Prostate gland (tissue), 2 donors: ENCODE measurements around the gene IL2RA. TPM values are rescaled to one million over a fixed set of nuclear protein-coding genes. Genes with fewer than 3 reads are reported as not detected.
"Not testable (repeated sequence)": the region's sequence is repeated elsewhere in the genome, so short reads cannot be mapped to it uniquely, and the experiment has no call there.

Experiments used
- DNase-seq: peaks from one replicate; pipeline ENCODE4 v3.0.0-alpha.2; 2019; ENCODE audit warnings: low spot score
- H3K27ac ChIP-seq, 2 donors: fragments of 200-600 bp; sonication (generic); 2 replicates each; pipeline ENCODE4 v1.5.1; 2017 to 2019
- H3K27me3 ChIP-seq: fragments of 200-600 bp; sonication (generic); replicated peaks from 2 replicates; pipeline ENCODE4 v1.5.1; 2019; ENCODE audit not compliant: insufficient read depth
- H3K36me3 ChIP-seq, 2 donors: fragments of 200-600 bp; sonication (generic); 1 replicate in 1 of 2; 2 replicates in 1 of 2; pipeline versions ENCODE4 v1.5.1 to v1.8.1; 2017 to 2019
- H3K4me1 ChIP-seq: fragments of 200-600 bp; sonication (generic); replicated peaks from 2 replicates; pipeline ENCODE4 v1.5.1; 2019
- H3K4me3 ChIP-seq, 2 donors: fragments of 200-600 bp; sonication (generic); 2 replicates each; pipeline ENCODE4 v1.5.1; 2017 to 2019
- H3K9me3 ChIP-seq: fragments of 200-600 bp; sonication (generic); 2 replicates; pipeline ENCODE4 v1.5.1; 2017
- CTCF ChIP-seq, 4 experiments: fragments of 200-600 bp in 2 of 4; fragments of 450-650 bp in 2 of 4; sonication (generic) in 2 of 4; IDR thresholded peaks; 1 replicate in 3 of 4; 2 replicates in 1 of 4; pipeline ENCODE4 v1.5.1; 2016 to 2019; ENCODE audit warnings: antibody characterized with exemption in 4 of 4, mild to moderate bottlenecking in 2 of 4, moderate library complexity in 2 of 4
- POLR2A ChIP-seq: fragments of 450-650 bp; IDR thresholded peaks from one replicate; pipeline ENCODE4 v1.6.1; 2016; ENCODE audit warnings: antibody characterized with exemption, mild to moderate bottlenecking
- POLR2AphosphoS5 ChIP-seq: sonication (generic); formaldehyde crosslinking; IDR thresholded peaks from one replicate; pipeline ENCODE4 v1.6.1; 2017; ENCODE audit warnings: antibody characterized with exemption
- WGBS: methylation state at CpG from one replicate; pipeline ENCODE4 v1.1.5; 2018; 5-methylcytosine and 5-hydroxymethylcytosine counted together
- intact Hi-C: fragments of 100-400 bp; cut with DNase I; formaldehyde crosslinking; loops from one replicate; pipeline ENCODE4 v1.14.2; 2022
- total RNA-seq, 2 donors: library from RNA; depleted of rRNA; stranded (reverse); fragments of >200 nt; gene quantifications; one replicate each; pipeline ENCODE4 v1.1.0, GENCODE V29; 2016

The IL2RA gene
- total RNA-seq, 2 donors from 2014 or later = 1.9 TPM; not detected in 1

GRCh38 chr10:6044751-6045313 lies 17.3 kb downstream of the IL2RA start:
- H3K27me3 ChIP-seq = no peaks in the 10 kb centered on the region
- no peak overlapping the region for H3K27ac ChIP-seq
- TF ChIP-seq POLR2AphosphoS5 (no peak), POLR2A (no peak), CTCF (IDR thresholded peaks at IDR 0.05) (no peak)
- no peaks in the 10 kb centered on the region for H3K36me3 ChIP-seq
- intact Hi-C loops = loop anchor here (5.0 kb wide), 1 partner anchor 33 kb away; no protein-coding TSS in a partner anchor
- WGBS = 89% methylated on average over 4 of the region's 4 CpGs
- no peaks in the 10 kb centered on the region for H3K4me1 ChIP-seq
- no peak for DNase-seq
- H3K4me3 ChIP-seq = no peak overlapping the region
- no peaks in the 10 kb centered on the region for H3K9me3 ChIP-seq

GRCh38 chr10:6044060-6044459 lies 18.1 kb downstream of the IL2RA start:
- TF ChIP-seq POLR2A (no peak), CTCF (IDR thresholded peaks at IDR 0.05) (no peak)
- Histone ChIP-seq H3K4me3 (no peak overlapping the region), H3K36me3 (no peaks in the 10 kb centered on the region), H3K27me3 (no peaks in the 10 kb centered on the region), H3K9me3 (no peaks in the 10 kb centered on the region), H3K4me1 (no peaks in the 10 kb centered on the region), H3K27ac (no peak overlapping the region)
- intact Hi-C loops = no loop called here
- no peak for DNase-seq
- WGBS = 84% methylated on average over 7 of the region's 7 CpGs

- WGBS = 86% methylated on average over 6 of the region's 6 CpGs
- H3K4me1 ChIP-seq, H3K4me3 ChIP-seq, H3K9me3 ChIP-seq, H3K27ac ChIP-seq, H3K36me3 ChIP-seq, intact Hi-C loops, H3K27me3 ChIP-seq, DNase-seq: not testable (repeated sequence)
Measured at GRCh38 chr10:6043377-6043776, 18.8 kb downstream of the IL2RA start.

- Histone ChIP-seq H3K27me3 (no peaks in the 10 kb centered on the region), H3K36me3 (no peaks in the 10 kb centered on the region), H3K27ac (no peak overlapping the region), H3K9me3 (no peaks in the 10 kb centered on the region), H3K4me3 (no peak overlapping the region), H3K4me1 (no peaks in the 10 kb centered on the region)
- no peak for DNase-seq
- WGBS = 94% methylated on average over 5 of the region's 5 CpGs
- intact Hi-C loops = no loop called here
- TF ChIP-seq POLR2AphosphoS5 = no peak
- TF ChIP-seq CTCF (IDR thresholded peaks at IDR 0.05) = no peak
- TF ChIP-seq POLR2A = no peak
Measured at GRCh38 chr10:6040205-6040604, 22.0 kb downstream of the IL2RA start.

- no peak overlapping the region for H3K27ac ChIP-seq
- H3K27me3 ChIP-seq = no peaks in the 10 kb centered on the region
- H3K36me3 ChIP-seq = no peaks in the 10 kb centered on the region
- intact Hi-C loops = no loop called here
- TF ChIP-seq CTCF (IDR thresholded peaks at IDR 0.05) (no peak), POLR2AphosphoS5 (no peak), POLR2A (no peak)
- 85% methylated on average over 4 of the region's 4 CpGs for WGBS
- no peak for DNase-seq
- H3K4me3 ChIP-seq = no peak overlapping the region
- no peaks in the 10 kb centered on the region for H3K9me3 ChIP-seq
- H3K4me1 ChIP-seq = no peaks in the 10 kb centered on the region
Measured at GRCh38 chr10:6039711-6040110, 22.5 kb downstream of the IL2RA start.
